RWPE1 (cell line): ENCODE measurements around the gene TUBA1C.

Experiments used
- CTCF ChIA-PET: fragments of 350-600 bp; sonication (Branson Sonifier 250); formaldehyde crosslinking; extraction: SDS; loops from one replicate; lab custom pipeline; 2021; lab: Yijun Ruan, JAX
- POLR2A ChIA-PET: fragments of 400-600 bp; formaldehyde crosslinking; extraction: SDS; loops from one replicate; lab custom pipeline; 2020; ENCODE audit warnings: antibody characterized with exemption; ENCODE audit not compliant: low non-redundant PET; lab: Yijun Ruan, JAX
- DNase-seq: peaks from one replicate; pipeline ENCODE4 v3.0.0; 2012; ENCODE audit warnings: low spot score
- H3K27ac ChIP-seq: fragments of 450-650 bp; 2 replicates; pipeline ENCODE4 v1.5.1; 2017
- TF ChIP-seq, protein P1 (sequence below): fragments of 450-650 bp; conservative IDR thresholded peaks from 2 replicates; pipeline ENCODE4 v1.5.1; 2017; ENCODE audit warnings: low read depth, mild to moderate bottlenecking

The TUBA1C gene

DNA sequence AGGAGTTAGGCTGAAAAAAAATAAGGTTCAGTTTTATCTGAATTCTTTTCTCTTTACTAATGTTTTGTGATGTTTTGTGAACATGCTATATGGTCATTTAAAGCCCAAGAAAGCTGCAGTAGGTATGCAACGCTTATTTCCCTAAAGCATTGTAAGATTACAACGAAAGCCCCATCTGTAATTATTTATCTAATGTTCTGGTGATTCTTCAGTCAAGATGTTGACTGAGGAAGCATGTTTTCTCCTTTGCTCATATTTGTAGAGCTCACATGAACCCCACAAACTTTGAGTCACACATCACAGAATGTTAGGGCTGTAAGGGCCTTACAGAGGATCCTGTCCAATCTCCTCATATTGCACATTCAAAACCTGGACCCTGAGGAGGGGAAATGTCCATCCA is 3.2 kb upstream of the TUBA1C start:
- CTCF ChIA-PET = no interaction called here
- POLR2A ChIA-PET = interaction anchor here (1.2 kb wide), 1 partner anchor 18 kb away, joined by 3 read pairs; no protein-coding TSS in a partner anchor
- DNase-seq = no peak
- TF ChIP-seq, protein P1, sequence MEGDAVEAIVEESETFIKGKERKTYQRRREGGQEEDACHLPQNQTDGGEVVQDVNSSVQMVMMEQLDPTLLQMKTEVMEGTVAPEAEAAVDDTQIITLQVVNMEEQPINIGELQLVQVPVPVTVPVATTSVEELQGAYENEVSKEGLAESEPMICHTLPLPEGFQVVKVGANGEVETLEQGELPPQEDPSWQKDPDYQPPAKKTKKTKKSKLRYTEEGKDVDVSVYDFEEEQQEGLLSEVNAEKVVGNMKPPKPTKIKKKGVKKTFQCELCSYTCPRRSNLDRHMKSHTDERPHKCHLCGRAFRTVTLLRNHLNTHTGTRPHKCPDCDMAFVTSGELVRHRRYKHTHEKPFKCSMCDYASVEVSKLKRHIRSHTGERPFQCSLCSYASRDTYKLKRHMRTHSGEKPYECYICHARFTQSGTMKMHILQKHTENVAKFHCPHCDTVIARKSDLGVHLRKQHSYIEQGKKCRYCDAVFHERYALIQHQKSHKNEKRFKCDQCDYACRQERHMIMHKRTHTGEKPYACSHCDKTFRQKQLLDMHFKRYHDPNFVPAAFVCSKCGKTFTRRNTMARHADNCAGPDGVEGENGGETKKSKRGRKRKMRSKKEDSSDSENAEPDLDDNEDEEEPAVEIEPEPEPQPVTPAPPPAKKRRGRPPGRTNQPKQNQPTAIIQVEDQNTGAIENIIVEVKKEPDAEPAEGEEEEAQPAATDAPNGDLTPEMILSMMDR = no peak
- H3K27ac ChIP-seq = no peak overlapping the region; the same call in 1 of the 2 replicates

DNA sequence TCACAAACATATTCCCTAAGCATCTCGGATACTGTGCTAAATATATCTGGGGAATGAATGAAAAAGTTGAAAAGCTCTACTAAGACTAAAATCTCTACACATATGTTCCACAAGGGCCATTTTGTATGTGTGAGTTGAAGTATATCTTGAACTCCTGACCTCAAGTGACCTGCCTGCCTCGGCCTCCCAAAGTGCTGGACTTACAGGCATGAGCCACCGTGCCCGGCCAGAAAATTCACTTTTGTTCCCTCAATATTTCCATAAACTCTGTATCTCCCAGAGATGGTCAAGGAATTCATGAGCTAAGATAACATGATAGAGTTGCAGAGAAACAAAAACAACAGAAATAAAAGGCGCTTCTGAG is 1.5 kb upstream of the TUBA1C start:
- POLR2A ChIA-PET = interaction anchor here (0.6 kb wide), 2 partner anchors 360 to 452 kb away, joined by 3 to 4 read pairs; partner anchors contain the start of gene PRPF40B
- DNase-seq = no peak
- peak overlapping the region; percentile 99 for H3K27ac ChIP-seq
- CTCF ChIA-PET = interaction anchor here (1.1 kb wide), 1 partner anchor 95 kb away, joined by 4 read pairs; no protein-coding TSS in a partner anchor
- TF ChIP-seq, protein P1 = no peak

DNA sequence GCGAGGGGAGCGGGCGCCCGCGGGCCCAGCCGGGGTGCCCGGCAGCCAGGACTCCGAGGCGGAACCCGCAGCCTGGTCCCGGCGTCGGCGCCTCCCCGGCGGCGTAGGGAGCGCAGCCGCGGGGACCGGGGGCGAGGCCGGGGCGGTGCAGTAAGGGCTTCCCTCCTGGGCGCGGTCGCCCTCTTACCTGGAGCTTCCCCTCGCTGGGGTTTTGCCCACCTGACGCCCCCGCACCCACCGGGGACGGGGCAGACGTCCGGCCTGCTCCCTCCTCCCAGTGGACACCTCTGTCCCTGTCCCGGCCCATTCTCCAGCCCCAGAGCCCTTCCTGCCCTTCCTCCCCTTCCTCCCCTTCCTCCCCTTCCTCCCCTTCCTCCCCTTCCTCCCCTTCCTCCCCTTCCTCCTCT is 413 bp upstream of the TUBA1C start:
- peak; percentile 45 for DNase-seq
- ChIA-PET POLR2A (interaction anchor here (0.6 kb wide), 2 partner anchors 11 to 133 kb away, joined by 3 to 4 read pairs; no protein-coding TSS in a partner anchor), CTCF (interaction anchor here (0.7 to 1.1 kb wide), 2 partner anchors 94 to 162 kb away, joined by 3 to 4 read pairs; no protein-coding TSS in a partner anchor)
- peak overlapping the region; percentile 99 for H3K27ac ChIP-seq
- TF ChIP-seq, protein P1 = no peak

DNA sequence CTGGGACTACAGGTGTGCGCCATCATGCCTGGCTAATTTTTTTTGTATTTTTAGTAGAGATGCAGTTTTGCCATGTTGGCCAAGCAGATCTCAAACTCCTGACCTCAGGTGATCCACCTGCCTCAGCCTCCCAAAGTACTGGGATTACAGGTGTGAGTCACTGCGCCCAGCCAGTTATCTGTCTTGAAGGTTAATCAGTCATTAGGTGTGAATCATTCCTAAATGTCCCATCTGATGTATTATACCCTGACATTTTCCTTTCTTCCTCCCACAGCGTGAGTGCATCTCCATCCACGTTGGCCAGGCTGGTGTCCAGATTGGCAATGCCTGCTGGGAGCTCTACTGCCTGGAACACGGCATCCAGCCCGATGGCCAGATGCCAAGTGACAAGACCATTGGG is 4.3 kb downstream of the TUBA1C start:
- CTCF ChIA-PET = interaction anchor here (0.9 kb wide), 1 partner anchor 181 kb away, joined by 4 read pairs; no protein-coding TSS in a partner anchor
- DNase-seq = peak; percentile 49
- POLR2A ChIA-PET = interaction anchor here (0.8 kb wide), 1 partner anchor 98 kb away, joined by 3 read pairs; the partner anchor contains the start of gene SPATS2
- peak overlapping the region; percentile 89 for H3K27ac ChIP-seq

DNA sequence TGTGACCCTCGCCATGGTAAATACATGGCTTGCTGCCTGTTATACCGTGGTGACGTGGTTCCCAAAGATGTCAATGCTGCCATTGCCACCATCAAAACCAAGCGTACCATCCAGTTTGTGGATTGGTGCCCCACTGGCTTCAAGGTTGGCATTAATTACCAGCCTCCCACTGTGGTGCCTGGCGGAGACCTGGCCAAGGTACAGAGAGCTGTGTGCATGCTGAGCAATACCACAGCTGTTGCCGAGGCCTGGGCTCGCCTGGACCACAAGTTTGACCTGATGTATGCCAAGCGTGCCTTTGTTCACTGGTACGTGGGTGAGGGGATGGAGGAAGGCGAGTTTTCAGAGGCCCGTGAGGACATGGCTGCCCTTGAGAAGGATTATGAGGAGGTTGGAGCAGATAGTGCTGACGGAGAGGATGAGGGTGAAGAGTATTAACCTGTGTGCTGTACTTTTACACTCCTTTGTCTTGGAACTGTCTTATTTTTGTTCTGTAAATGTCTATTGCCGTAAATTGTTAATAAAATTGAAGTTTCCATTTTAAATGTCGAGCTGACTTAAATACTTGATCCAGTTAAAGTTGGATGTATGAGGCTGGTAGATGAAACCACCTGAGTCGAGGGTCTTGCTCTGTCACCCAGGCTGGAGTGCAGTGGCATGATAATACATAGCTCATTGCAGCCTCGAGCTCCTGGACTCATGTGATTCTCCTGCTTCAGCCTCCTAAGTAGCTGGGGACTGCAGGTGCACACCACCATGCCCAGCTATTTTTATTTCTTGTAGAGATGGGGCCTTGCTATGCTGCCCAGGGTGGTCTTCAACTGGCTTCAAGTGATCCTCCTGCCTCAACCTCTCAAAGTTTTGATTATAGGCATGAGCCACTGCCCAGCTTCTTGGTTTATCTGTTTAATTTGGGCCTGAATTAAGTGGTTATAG is 8.2 kb downstream of the TUBA1C start:
- ChIA-PET CTCF (no interaction called here), POLR2A (no interaction called here)
- TF ChIP-seq, protein P1 = no peak
- peak overlapping the region; percentile 55 for H3K27ac ChIP-seq
- DNase-seq = no peak

DNA sequence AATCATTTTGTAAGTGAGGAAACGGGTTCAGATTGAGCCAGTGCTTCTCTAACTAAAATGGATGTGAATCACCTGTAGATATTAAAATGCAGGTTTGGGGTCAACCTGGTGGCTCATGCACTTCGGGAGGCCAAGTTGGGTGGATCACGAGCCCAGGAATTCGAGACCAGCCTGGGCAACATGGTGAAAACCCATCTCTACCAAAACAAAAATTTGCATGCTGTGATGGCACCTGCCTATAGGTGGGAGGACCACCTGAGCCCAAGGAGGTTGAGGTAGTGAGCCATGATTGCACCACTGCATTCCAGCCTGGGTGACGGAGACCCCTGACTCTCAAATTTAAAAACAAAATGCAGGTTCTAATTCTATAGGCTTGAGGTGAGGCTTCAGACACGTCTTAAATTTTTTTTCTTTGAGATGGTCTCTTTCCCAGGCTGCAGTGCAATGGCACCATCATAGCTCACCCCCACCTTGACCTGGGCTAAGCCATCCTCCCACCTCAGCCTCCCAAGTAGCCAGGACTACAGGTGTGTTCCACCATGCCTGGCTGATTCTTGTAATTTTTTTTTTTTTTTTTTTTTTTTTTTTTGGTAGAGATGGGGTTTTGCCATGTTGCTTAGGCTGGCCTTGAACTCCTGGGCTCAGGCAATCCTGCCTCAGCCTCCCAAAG is 9.0 kb downstream of the TUBA1C start:
- no peak for DNase-seq
- POLR2A ChIA-PET = no interaction called here
- TF ChIP-seq, protein P1 = no peak
- CTCF ChIA-PET = no interaction called here
- H3K27ac ChIP-seq = peak overlapping the region; percentile 55
